ENCODE measurements around the gene IGSF23.

GRCh38 chr19:44649578-44650145 lies 36.3 kb downstream of the IGSF23 start:
- TF ChIP-seq POLR2A (IDR thresholded peaks at IDR 0.05; ENCODE audit: low read depth, low read length) (no peak), TAF1 (IDR thresholded peaks at IDR 0.05; ENCODE audit: borderline replicate concordance, low read depth, low read length) (no peak)
